HEK293 (cell line): ENCODE results near the gene ZFP36L1.

Source experiments
- CTCF ChIA-PET: fragments of 350-600 bp; formaldehyde crosslinking; extraction: SDS; loops from one replicate; lab custom pipeline; 2021; ENCODE audit warnings: antibody characterized with exemption; lab: Yijun Ruan, JAX
- POLR2A ChIA-PET: fragments of 300-600 bp; formaldehyde crosslinking; extraction: SDS; loops from one replicate; lab custom pipeline; 2020; ENCODE audit warnings: antibody characterized with exemption, inconsistent platforms; lab: Yijun Ruan, JAX
- H3K27ac ChIP-seq: fragments of 200-500 bp; sonication (Bioruptor generic); 2 replicates; pipeline ENCODE4 v1.5.1; 2014; ENCODE audit warnings: low read depth, low read length, control low read depth, inconsistent platforms; ENCODE audit errors: extremely low read depth
- H3K36me3 ChIP-seq, 2 experiments: fragments of 200-500 bp in 1 of 2; sonication (Bioruptor generic) in 1 of 2; 1 replicate in 1 of 2; 2 replicates in 1 of 2; pipeline ENCODE4 v1.5.1; 2014 to 2017; ENCODE audit warnings: inconsistent platforms in 2 of 2, low read length in 2 of 2; ENCODE audit not compliant: control insufficient read depth in 2 of 2, insufficient read depth in 1 of 2
- H3K4me1 ChIP-seq: fragments of 200-500 bp; sonication (Bioruptor generic); 2 replicates; pipeline ENCODE4 v1.5.1; 2014; ENCODE audit warnings: mild to moderate bottlenecking, low read length, inconsistent platforms; ENCODE audit not compliant: control insufficient read depth, insufficient read depth
- H3K4me3 ChIP-seq: 2 replicates; pipeline ENCODE4 v1.5.1; 2011; ENCODE audit warnings: low read depth, mild to moderate bottlenecking, control low read depth, low read length, moderate library complexity
- H3K9me3 ChIP-seq: fragments of 200-500 bp; sonication (Bioruptor generic); 2 replicates; pipeline ENCODE4 v1.5.1; 2014; ENCODE audit warnings: low read depth, low read length, inconsistent platforms; ENCODE audit not compliant: control insufficient read depth, insufficient read depth
- PRDM10 ChIP-seq: fragments of 450-650 bp; formaldehyde crosslinking; IDR thresholded peaks from 2 replicates; pipeline ENCODE4 v1.5.1; 2016; ENCODE audit warnings: missing biosample characterization, missing genetic modification characterization
- WT1 ChIP-seq: fragments of 450-650 bp; formaldehyde crosslinking; IDR thresholded peaks from 2 replicates; pipeline ENCODE4 v1.5.1; 2016; ENCODE audit warnings: missing biosample characterization, missing genetic modification characterization
- ZBTB11 ChIP-seq: fragments of 450-650 bp; formaldehyde crosslinking; conservative IDR thresholded peaks from 2 replicates; pipeline ENCODE4 v1.5.1; 2016; ENCODE audit warnings: low read depth, missing biosample characterization, missing genetic modification characterization
- ZEB2 ChIP-seq: fragments of 450-650 bp; formaldehyde crosslinking; IDR thresholded peaks from 2 replicates; pipeline ENCODE4 v1.5.1; 2016; ENCODE audit warnings: missing biosample characterization, missing genetic modification characterization
- ZFP69B ChIP-seq: fragments of 450-650 bp; formaldehyde crosslinking; IDR thresholded peaks from 2 replicates; pipeline ENCODE4 v1.5.1; 2016; ENCODE audit warnings: missing biosample characterization, missing genetic modification characterization
- ZNF112 ChIP-seq: fragments of 450-650 bp; formaldehyde crosslinking; IDR thresholded peaks from 2 replicates; pipeline ENCODE4 v1.5.0; 2017; ENCODE audit warnings: missing biosample characterization, missing genetic modification characterization
- ZNF132 ChIP-seq: fragments of 450-650 bp; formaldehyde crosslinking; IDR thresholded peaks from 2 replicates; pipeline ENCODE4 v1.5.1; 2017; ENCODE audit warnings: missing biosample characterization, missing genetic modification characterization, borderline replicate concordance
- ZNF266 ChIP-seq: fragments of 450-650 bp; formaldehyde crosslinking; IDR thresholded peaks from 2 replicates; pipeline ENCODE4 v1.5.1; 2016; ENCODE audit warnings: missing biosample characterization, missing genetic modification characterization, low read depth
- ZNF404 ChIP-seq: fragments of 450-650 bp; formaldehyde crosslinking; IDR thresholded peaks from 2 replicates; pipeline ENCODE4 v1.5.1; 2017; ENCODE audit warnings: missing biosample characterization, missing genetic modification characterization
- ZNF571 ChIP-seq: fragments of 450-650 bp; formaldehyde crosslinking; IDR thresholded peaks from 2 replicates; pipeline ENCODE4 v1.5.0; 2017; ENCODE audit warnings: missing biosample characterization, missing genetic modification characterization
- ZNF621 ChIP-seq: fragments of 450-650 bp; formaldehyde crosslinking; IDR thresholded peaks from 2 replicates; pipeline ENCODE4 v1.5.1; 2017; ENCODE audit warnings: missing biosample characterization, missing genetic modification characterization
- ZNF843 ChIP-seq: fragments of 450-650 bp; formaldehyde crosslinking; IDR thresholded peaks from 2 replicates; pipeline ENCODE4 v1.5.1; 2016; ENCODE audit warnings: missing biosample characterization, missing genetic modification characterization
- ZSCAN5A ChIP-seq: fragments of 450-650 bp; formaldehyde crosslinking; IDR thresholded peaks from 2 replicates; pipeline ENCODE4 v1.5.1; 2016; ENCODE audit warnings: missing biosample characterization, missing genetic modification characterization
- TF ChIP-seq, protein P1 (sequence below): fragments of 450-650 bp; formaldehyde crosslinking; IDR thresholded peaks from 2 replicates; pipeline ENCODE4 v1.5.1; 2016; ENCODE audit warnings: missing biosample characterization, missing genetic modification characterization, borderline replicate concordance
- TF ChIP-seq, protein P2 (sequence below): fragments of 450-650 bp; formaldehyde crosslinking; IDR thresholded peaks from 2 replicates; pipeline ENCODE4 v1.5.1; 2016; ENCODE audit warnings: missing biosample characterization, missing genetic modification characterization, low read depth
- TF ChIP-seq, protein P3 (sequence below): fragments of 450-650 bp; formaldehyde crosslinking; IDR thresholded peaks from 2 replicates; pipeline ENCODE4 v1.5.1; 2016; ENCODE audit warnings: missing biosample characterization, missing genetic modification characterization, low read depth

Gene ZFP36L1

GRCh38 chr14:68779761-68780323 is 13.0 kb downstream of the ZFP36L1 start:
- CTCF ChIA-PET = interaction anchor here (0.6 to 1.6 kb wide), 5 partner anchors 9 to 847 kb away, joined by 3 to 4 read pairs (median 3); no protein-coding TSS in a partner anchor
- TF ChIP-seq ZNF571 (tag by site-specific recombination) (no peak), ZNF266 (no peak), ZEB2 (tag by site-specific recombination) (no peak), ZNF843 (tag by site-specific recombination) (no peak), PRDM10 (tag by site-specific recombination) (peak; percentile 20)
- no peaks in the 10 kb centered on the region for H3K4me1 ChIP-seq
- H3K27ac ChIP-seq = no peak overlapping the region
- H3K36me3 ChIP-seq = no peaks in the 10 kb centered on the region
- H3K4me3 ChIP-seq = no peak overlapping the region
- POLR2A ChIA-PET = interaction anchor here (1.2 to 1.7 kb wide), 2 partner anchors 13 to 15 kb away, joined by 3 to 12 read pairs; partner anchors contain the start of gene ZFP36L1
- H3K9me3 ChIP-seq = no peaks in the 10 kb centered on the region

- ChIA-PET POLR2A (no interaction called here), CTCF (no interaction called here)
- H3K4me1 ChIP-seq = no peaks in the 10 kb centered on the region
These were observed 15.2 kb downstream of the ZFP36L1 start for GRCh38 chr14:68777644-68778043.

More at GRCh38 chr14:68777644-68778043, 15.2 kb downstream of the ZFP36L1 start:
- H3K36me3 ChIP-seq = no peaks in the 10 kb centered on the region
- TF ChIP-seq ZNF112 (tag by site-specific recombination) (no peak), ZBTB11 (tag by site-specific recombination) (no peak), WT1 (tag by site-specific recombination) (no peak), ZNF621 (tag by site-specific recombination) (no peak), ZFP69B (tag by site-specific recombination) (no peak), ZSCAN5A (no peak), ZNF404 (tag by site-specific recombination) (no peak), ZNF132 (no peak)
- TF ChIP-seq, protein P1, sequence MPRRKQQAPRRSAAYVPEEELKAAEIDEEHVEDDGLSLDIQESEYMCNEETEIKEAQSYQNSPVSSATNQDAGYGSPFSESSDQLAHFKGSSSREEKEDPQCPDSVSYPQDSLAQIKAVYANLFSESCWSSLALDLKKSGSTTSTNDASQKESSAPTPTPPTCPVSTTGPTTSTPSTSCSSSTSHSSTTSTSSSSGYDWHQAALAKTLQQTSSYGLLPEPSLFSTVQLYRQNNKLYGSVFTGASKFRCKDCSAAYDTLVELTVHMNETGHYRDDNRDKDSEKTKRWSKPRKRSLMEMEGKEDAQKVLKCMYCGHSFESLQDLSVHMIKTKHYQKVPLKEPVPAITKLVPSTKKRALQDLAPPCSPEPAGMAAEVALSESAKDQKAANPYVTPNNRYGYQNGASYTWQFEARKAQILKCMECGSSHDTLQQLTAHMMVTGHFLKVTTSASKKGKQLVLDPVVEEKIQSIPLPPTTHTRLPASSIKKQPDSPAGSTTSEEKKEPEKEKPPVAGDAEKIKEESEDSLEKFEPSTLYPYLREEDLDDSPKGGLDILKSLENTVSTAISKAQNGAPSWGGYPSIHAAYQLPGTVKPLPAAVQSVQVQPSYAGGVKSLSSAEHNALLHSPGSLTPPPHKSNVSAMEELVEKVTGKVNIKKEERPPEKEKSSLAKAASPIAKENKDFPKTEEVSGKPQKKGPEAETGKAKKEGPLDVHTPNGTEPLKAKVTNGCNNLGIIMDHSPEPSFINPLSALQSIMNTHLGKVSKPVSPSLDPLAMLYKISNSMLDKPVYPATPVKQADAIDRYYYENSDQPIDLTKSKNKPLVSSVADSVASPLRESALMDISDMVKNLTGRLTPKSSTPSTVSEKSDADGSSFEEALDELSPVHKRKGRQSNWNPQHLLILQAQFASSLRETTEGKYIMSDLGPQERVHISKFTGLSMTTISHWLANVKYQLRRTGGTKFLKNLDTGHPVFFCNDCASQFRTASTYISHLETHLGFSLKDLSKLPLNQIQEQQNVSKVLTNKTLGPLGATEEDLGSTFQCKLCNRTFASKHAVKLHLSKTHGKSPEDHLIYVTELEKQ (tag by site-specific recombination) = no peak
- TF ChIP-seq, protein P2, sequence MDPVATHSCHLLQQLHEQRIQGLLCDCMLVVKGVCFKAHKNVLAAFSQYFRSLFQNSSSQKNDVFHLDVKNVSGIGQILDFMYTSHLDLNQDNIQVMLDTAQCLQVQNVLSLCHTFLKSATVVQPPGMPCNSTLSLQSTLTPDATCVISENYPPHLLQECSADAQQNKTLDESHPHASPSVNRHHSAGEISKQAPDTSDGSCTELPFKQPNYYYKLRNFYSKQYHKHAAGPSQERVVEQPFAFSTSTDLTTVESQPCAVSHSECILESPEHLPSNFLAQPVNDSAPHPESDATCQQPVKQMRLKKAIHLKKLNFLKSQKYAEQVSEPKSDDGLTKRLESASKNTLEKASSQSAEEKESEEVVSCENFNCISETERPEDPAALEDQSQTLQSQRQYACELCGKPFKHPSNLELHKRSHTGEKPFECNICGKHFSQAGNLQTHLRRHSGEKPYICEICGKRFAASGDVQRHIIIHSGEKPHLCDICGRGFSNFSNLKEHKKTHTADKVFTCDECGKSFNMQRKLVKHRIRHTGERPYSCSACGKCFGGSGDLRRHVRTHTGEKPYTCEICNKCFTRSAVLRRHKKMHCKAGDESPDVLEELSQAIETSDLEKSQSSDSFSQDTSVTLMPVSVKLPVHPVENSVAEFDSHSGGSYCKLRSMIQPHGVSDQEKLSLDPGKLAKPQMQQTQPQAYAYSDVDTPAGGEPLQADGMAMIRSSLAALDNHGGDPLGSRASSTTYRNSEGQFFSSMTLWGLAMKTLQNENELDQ (tag by site-specific recombination) = no peak
- TF ChIP-seq, protein P3, sequence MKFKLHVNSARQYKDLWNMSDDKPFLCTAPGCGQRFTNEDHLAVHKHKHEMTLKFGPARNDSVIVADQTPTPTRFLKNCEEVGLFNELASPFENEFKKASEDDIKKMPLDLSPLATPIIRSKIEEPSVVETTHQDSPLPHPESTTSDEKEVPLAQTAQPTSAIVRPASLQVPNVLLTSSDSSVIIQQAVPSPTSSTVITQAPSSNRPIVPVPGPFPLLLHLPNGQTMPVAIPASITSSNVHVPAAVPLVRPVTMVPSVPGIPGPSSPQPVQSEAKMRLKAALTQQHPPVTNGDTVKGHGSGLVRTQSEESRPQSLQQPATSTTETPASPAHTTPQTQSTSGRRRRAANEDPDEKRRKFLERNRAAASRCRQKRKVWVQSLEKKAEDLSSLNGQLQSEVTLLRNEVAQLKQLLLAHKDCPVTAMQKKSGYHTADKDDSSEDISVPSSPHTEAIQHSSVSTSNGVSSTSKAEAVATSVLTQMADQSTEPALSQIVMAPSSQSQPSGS (tag by site-specific recombination) = no peak
- no peaks in the 10 kb centered on the region for H3K9me3 ChIP-seq
- no peak overlapping the region for H3K27ac ChIP-seq
- no peak overlapping the region for H3K4me3 ChIP-seq
